Measurements from ENCODE around the gene VWA3A.

DNA sequence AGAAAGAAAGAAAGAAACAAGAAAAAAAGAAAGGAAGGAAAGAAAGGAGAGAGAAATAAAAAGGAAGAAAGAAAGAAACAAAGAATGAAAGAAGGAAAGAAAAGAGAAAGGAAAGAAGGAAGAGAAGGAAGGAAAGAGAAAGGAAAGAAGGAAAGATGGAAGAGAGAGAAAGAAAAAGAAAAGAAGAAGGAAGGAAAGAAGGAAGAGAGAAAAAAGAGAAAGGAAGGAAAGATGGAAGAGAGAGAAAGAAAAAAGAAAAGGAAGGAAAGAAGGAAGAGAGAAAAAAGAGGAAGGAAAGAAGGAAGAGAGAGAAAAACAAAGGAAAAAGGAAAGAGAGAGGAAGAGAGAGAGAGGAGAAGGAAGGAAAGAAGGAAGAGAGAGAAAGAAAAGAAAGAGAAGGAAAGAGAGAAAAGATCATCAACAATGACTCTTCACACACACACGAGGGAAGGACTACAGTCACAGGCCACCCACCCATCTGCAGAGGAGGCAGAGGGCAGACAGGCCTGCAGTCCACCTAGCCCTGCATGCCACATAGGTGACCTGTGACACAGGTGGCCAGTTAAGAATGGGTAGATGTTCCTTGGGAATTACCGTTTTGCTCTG lies 23.9 kb downstream of the VWA3A start:
- TF ChIP-seq ARNT (IDR thresholded peaks at IDR 0.05): no peak
- TF ChIP-seq SUZ12 (IDR thresholded peaks at IDR 0.05): no peak
- TF ChIP-seq LEF1 (IDR thresholded peaks at IDR 0.05; ENCODE audit: borderline replicate concordance): no peak
- TF ChIP-seq HDGF (IDR thresholded peaks at IDR 0.05; ENCODE audit: borderline replicate concordance): no peak
- TF ChIP-seq NFRKB (IDR thresholded peaks at IDR 0.05): no peak
- TF ChIP-seq FOXM1 (IDR thresholded peaks at IDR 0.05; ENCODE audit: borderline replicate concordance): no peak
- TF ChIP-seq FOXK2 (IDR thresholded peaks at IDR 0.05): no peak
